CD14-positive monocyte (primary cell): ENCODE results near the gene ATG7. TPM values are rescaled to one million over a fixed set of nuclear protein-coding genes. Genes with fewer than 3 reads are reported as not detected.

Experiments used
- DNase-seq, 3 donors: peaks; one replicate each; pipeline ENCODE4 v3.0.0-alpha.2; 2011 to 2022
- H2AFZ ChIP-seq: 2 replicates; pipeline ENCODE4 v1.6.0; 2012; ENCODE audit warnings: mild to moderate bottlenecking, low read depth, low read length, inconsistent platforms; ENCODE audit not compliant: insufficient read depth, poor library complexity, severe bottlenecking
- H3K27ac ChIP-seq, 2 donors: 1 replicate in 1 of 2; 2 replicates in 1 of 2; pipeline ENCODE4 v1.5.1; 2012 to 2013; ENCODE audit warnings: low read length in 2 of 2, control low read depth in 1 of 2, inconsistent platforms in 1 of 2, low read depth in 1 of 2, mild to moderate bottlenecking in 1 of 2
- H3K27me3 ChIP-seq, 2 donors: one replicate each; pipeline versions ENCODE4 v1.6.0 to v1.6.1; 2011 to 2013; ENCODE audit warnings: low read length in 2 of 2; ENCODE audit not compliant: control insufficient read depth in 2 of 2, insufficient read depth in 2 of 2
- H3K36me3 ChIP-seq, 2 donors: replicated peaks in 1 of 2; 1 replicate in 1 of 2; 2 replicates in 1 of 2; pipeline versions ENCODE4 v1.5.1 to v1.6.1; 2012 to 2013; ENCODE audit warnings: low read length in 2 of 2, control low read depth in 1 of 2, inconsistent platforms in 1 of 2, mild to moderate bottlenecking in 1 of 2; ENCODE audit not compliant: insufficient read depth in 2 of 2, control insufficient read depth in 1 of 2
- H3K4me1 ChIP-seq, 2 donors: 1 replicate in 1 of 2; 2 replicates in 1 of 2; pipeline versions ENCODE4 v1.5.1 to v1.6.1; 2012 to 2013; ENCODE audit warnings: low read length in 2 of 2, control low read depth in 1 of 2, inconsistent platforms in 1 of 2, mild to moderate bottlenecking in 1 of 2, moderate library complexity in 1 of 2; ENCODE audit not compliant: insufficient read depth in 2 of 2, control insufficient read depth in 1 of 2
- H3K4me2 ChIP-seq: replicated peaks from 2 replicates; pipeline ENCODE3; 2012; ENCODE audit warnings: low read length, moderate library complexity, mild to moderate bottlenecking; ENCODE audit not compliant: poor library complexity, severe bottlenecking; ENCODE audit errors: extremely low read depth
- H3K4me3 ChIP-seq, 3 experiments: fragments of 200-600 bp in 1 of 3; sonication (generic) in 1 of 3; replicated peaks in 1 of 3; 1 replicate in 2 of 3; 2 replicates in 1 of 3; pipeline ENCODE4 v1.5.1; 2011 to 2013; ENCODE audit warnings: low read length in 3 of 3, mild to moderate bottlenecking in 3 of 3, control low read depth in 2 of 3, low read depth in 2 of 3, inconsistent platforms in 1 of 3, moderate library complexity in 1 of 3
- H3K79me2 ChIP-seq: 2 replicates; pipeline ENCODE4 v1.6.0; 2012; ENCODE audit warnings: mild to moderate bottlenecking, control low read depth, inconsistent platforms, low read length, moderate library complexity; ENCODE audit not compliant: insufficient read depth
- H3K9ac ChIP-seq: 2 replicates; pipeline ENCODE4 v1.6.0; 2017; ENCODE audit warnings: low read length, mild to moderate bottlenecking; ENCODE audit not compliant: insufficient read depth, poor library complexity, severe bottlenecking
- H3K9me3 ChIP-seq, 2 donors: replicated peaks in 1 of 2; 1 replicate in 1 of 2; 2 replicates in 1 of 2; pipeline versions ENCODE4 v1.5.1 to v1.6.1; 2012 to 2013; ENCODE audit warnings: low read length in 2 of 2, control low read depth in 1 of 2; ENCODE audit not compliant: control insufficient read depth in 1 of 2, insufficient read depth in 1 of 2
- H4K20me1 ChIP-seq: 2 replicates; pipeline ENCODE4 v1.6.0; 2012; ENCODE audit warnings: mild to moderate bottlenecking, low read length, control low read depth, moderate library complexity; ENCODE audit not compliant: insufficient read depth
- H3K27ac Mint-ChIP-seq, 7 donors: one replicate each; pipeline ENCODE4 v1.8.0; 2020; ENCODE audit warnings: mild to moderate bottlenecking in 7 of 7, mixed read lengths in 7 of 7, moderate library complexity in 6 of 7, inconsistent platforms in 2 of 7
- H3K27me3 Mint-ChIP-seq, 3 donors: one replicate each; pipeline ENCODE4 v1.8.0; 2021 to 2022; ENCODE audit warnings: low read depth in 3 of 3, mild to moderate bottlenecking in 3 of 3, mixed read lengths in 3 of 3, moderate library complexity in 3 of 3, inconsistent platforms in 1 of 3
- H3K36me3 Mint-ChIP-seq, 2 donors: one replicate each; pipeline ENCODE4 v1.8.0; 2020; ENCODE audit warnings: mixed read lengths in 2 of 2, inconsistent platforms in 1 of 2, mild to moderate bottlenecking in 1 of 2
- H3K4me1 Mint-ChIP-seq: one replicate; pipeline ENCODE4 v1.8.0; 2020; ENCODE audit warnings: mild to moderate bottlenecking, mixed read lengths
- H3K4me3 Mint-ChIP-seq, 2 donors: one replicate each; pipeline ENCODE4 v1.8.0; 2020; ENCODE audit warnings: mild to moderate bottlenecking in 2 of 2, mixed read lengths in 2 of 2, moderate library complexity in 1 of 2
- H3K9me3 Mint-ChIP-seq, 7 donors: one replicate each; pipeline ENCODE4 v1.8.0; 2020 to 2022; ENCODE audit warnings: mixed read lengths in 7 of 7, mild to moderate bottlenecking in 6 of 7, moderate library complexity in 6 of 7, inconsistent platforms in 2 of 7
- CTCF ChIP-seq: fragments of 200-600 bp; IDR thresholded peaks from one replicate; pipeline ENCODE4 v1.8.0; 2022; ENCODE audit warnings: antibody characterized with exemption, mild to moderate bottlenecking
- WGBS: methylation state at CpG from one replicate; pipeline ENCODE4 v1.1.5; 2013; ENCODE audit warnings: missing lambda C conversion rate; ENCODE audit not compliant: insufficient coverage; 5-methylcytosine and 5-hydroxymethylcytosine counted together
- intact Hi-C, 2 donors: fragments of 100-400 bp; cut with micrococcal nuclease; formaldehyde crosslinking; loops; one replicate each; pipeline versions ENCODE4 v1.15.0 to v1.15.1; 2023
- polyA plus RNA-seq, 3 donors: library from polyadenylated mRNA; depleted of rRNA in 1 of 3; unstranded in 2 of 3; stranded (reverse) in 1 of 3; fragments of 300-500 nt in 2 of 3; fragments of >200 nt in 1 of 3; fragmentation: Illumina TruSeq in 2 of 3; gene quantifications; 1 replicate in 2 of 3; 2 replicates in 1 of 3; pipeline ENCODE4 v1.2.3, GENCODE V29; 2012 to 2021

The ATG7 gene
- polyA plus RNA-seq, 3 donors, result 57.4 to 101 (median 89.7) TPM

DNA sequence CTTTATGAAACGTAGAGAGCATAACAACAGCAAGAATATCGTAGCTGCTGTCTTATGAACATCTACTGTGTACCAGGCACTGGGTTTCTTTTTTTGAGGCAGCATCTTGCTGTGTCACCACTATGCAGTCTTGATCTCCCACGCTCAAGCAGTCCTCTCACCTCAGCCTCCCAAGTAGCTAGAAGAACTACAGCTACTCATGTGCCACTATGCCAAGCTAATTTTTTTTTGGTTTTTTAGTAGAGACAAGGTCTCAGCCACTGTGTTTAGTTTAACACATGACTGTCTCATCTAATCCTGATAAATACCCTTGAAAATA, 241.6 kb downstream of the ATG7 start:
- H3K27ac ChIP-seq, result no peak overlapping the region
- H3K27me3 ChIP-seq, result no peaks in the 10 kb centered on the region
- H3K4me3 Mint-ChIP-seq, result no peak overlapping the region
- H3K27ac Mint-ChIP-seq, result peak overlapping the region in 1 of 7 donors; percentile 35
- no peaks in the 10 kb centered on the region for H3K9me3 ChIP-seq
- no peak overlapping the region for H2AFZ ChIP-seq
- no peak overlapping the region for H3K9ac ChIP-seq
- peaks cover 73% of the 10 kb centered on the region for H4K20me1 ChIP-seq
- no peak overlapping the region for H3K4me2 ChIP-seq
- peaks cover 45 to 62% of the 10 kb centered on the region in 2 donors for H3K36me3 Mint-ChIP-seq
- no peak overlapping the region for H3K4me3 ChIP-seq
- no peak for DNase-seq
- peaks cover 0 to 10% (median 0%) of the 10 kb centered on the region in 7 donors for H3K9me3 Mint-ChIP-seq
- peaks cover 6 to 33% of the 10 kb centered on the region in 2 donors for H3K36me3 ChIP-seq
- whole genome bisulfite sequencing, result 88% methylated on average over 3 of the region's 3 CpGs
- H3K79me2 ChIP-seq, result peaks cover under 1% of the 10 kb centered on the region
- no peaks in the 10 kb centered on the region for H3K4me1 ChIP-seq
- no peak for TF ChIP-seq CTCF
- peaks cover 12% of the 10 kb centered on the region for H3K4me1 Mint-ChIP-seq
- intact Hi-C loops, result no loop called here
- H3K27me3 Mint-ChIP-seq, result no peaks in the 10 kb centered on the region

DNA sequence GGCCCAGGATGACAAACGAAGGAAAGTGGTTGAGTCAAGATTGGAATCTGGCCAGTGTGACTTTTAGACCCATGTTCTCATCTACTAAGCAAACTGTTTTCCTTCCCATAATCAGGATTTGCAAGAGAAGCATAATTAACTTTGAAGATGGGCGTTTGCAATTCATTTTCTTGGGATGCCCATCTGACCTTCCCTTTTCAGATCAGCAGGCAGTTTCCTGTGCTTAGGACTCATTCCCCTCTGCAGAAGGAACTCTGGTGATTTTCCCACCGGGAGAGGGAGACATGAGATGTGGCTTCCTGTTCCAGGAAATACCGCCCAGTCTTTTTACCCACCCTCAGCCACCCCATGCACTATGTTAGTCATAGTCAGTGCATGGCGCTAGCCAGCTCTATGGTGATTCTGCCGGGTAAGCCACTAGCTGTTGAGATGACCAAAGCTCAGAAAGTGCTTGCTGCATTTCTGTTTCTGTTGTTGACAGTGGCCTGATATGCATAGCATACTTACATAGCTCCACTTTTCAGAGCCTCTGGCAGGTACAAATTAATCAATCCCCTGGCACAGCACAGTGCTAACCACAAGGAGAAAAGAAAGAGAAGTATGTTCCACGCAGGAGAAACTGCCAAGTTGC, 242.1 kb downstream of the ATG7 start:
- Histone ChIP-seq H4K20me1 (peaks cover 67% of the 10 kb centered on the region), H3K27me3 (no peaks in the 10 kb centered on the region), H3K9ac (no peak overlapping the region), H2AFZ (no peak overlapping the region), H3K79me2 (no peaks in the 10 kb centered on the region), H3K4me3 (no peak overlapping the region), H3K9me3 (no peaks in the 10 kb centered on the region), H3K36me3 (peaks cover 6 to 29% of the 10 kb centered on the region in 2 donors), H3K4me2 (no peak overlapping the region), H3K4me1 (no peaks in the 10 kb centered on the region), H3K27ac (no peak overlapping the region)
- TF ChIP-seq CTCF, result no peak
- intact Hi-C loops, result no loop called here
- WGBS, result 8% methylated on average over 3 of the region's 7 CpGs
- Mint-ChIP-seq H3K4me1 (peaks cover 11% of the 10 kb centered on the region), H3K4me3 (no peak overlapping the region), H3K36me3 (peaks cover 43 to 67% of the 10 kb centered on the region in 2 donors), H3K27ac (peak overlapping the region in 5 of 7 donors; percentile 35 to 73 (median 50)), H3K9me3 (peaks cover 0 to 10% (median 0%) of the 10 kb centered on the region in 7 donors), H3K27me3 (no peaks in the 10 kb centered on the region)
- DNase-seq, result no peak
